GM12872 (cell line): ENCODE results near the gene RSRC1.

Experiments used
- CTCF ChIP-seq: IDR thresholded peaks from 3 replicates; pipeline ENCODE4 v1.5.1; 2011; ENCODE audit warnings: low read depth, mild to moderate bottlenecking, low read length, moderate library complexity; ENCODE audit not compliant: insufficient read depth

RSRC1 gene

GRCh38 chr3:158522221-158523136 is 412.6 kb downstream of the RSRC1 start:
- TF ChIP-seq CTCF: no peak

GRCh38 chr3:158528076-158528674 is 418.3 kb downstream of the RSRC1 start:
- TF ChIP-seq CTCF: no peak

GRCh38 chr3:158531334-158531733 is 421.4 kb downstream of the RSRC1 start:
- TF ChIP-seq CTCF: no peak

- peak; percentile 50 for TF ChIP-seq CTCF
These were observed 422.3 kb downstream of the RSRC1 start for GRCh38 chr3:158532099-158532734.

- TF ChIP-seq CTCF: no peak
These were observed 426.0 kb downstream of the RSRC1 start for GRCh38 chr3:158535918-158536317.

- TF ChIP-seq CTCF: peak; percentile 54
These were observed 429.6 kb downstream of the RSRC1 start for GRCh38 chr3:158539414-158540014.

GRCh38 chr3:158540066-158540465 is 430.2 kb downstream of the RSRC1 start:
- TF ChIP-seq CTCF: no peak
